T-helper 1 cell treated with Interleukin-12 subunit alpha and Interleukin-12 subunit beta and Interleukin-4 antibody, amounts not matched to agents 30 μg/mL and 1 μg/mL, for 36 hours (primary cell): ENCODE data around the gene SORL1-AS1.

ENCODE experiments used
- H3K27ac Mint-ChIP-seq: one replicate; pipeline ENCODE4 v1.8.0; 2021; ENCODE audit warnings: mild to moderate bottlenecking, mixed read lengths
- H3K27me3 Mint-ChIP-seq: one replicate; pipeline ENCODE4 v1.8.0; 2021; ENCODE audit warnings: low read depth, mixed read lengths
- H3K36me3 Mint-ChIP-seq: one replicate; pipeline ENCODE4 v1.8.0; 2021; ENCODE audit warnings: low read depth, mixed read lengths
- H3K4me1 Mint-ChIP-seq: one replicate; pipeline ENCODE4 v1.8.0; 2021; ENCODE audit warnings: low read depth, mixed read lengths
- H3K4me3 Mint-ChIP-seq: one replicate; pipeline ENCODE4 v1.8.0; 2021; ENCODE audit warnings: mild to moderate bottlenecking, moderate library complexity, mixed read lengths
- H3K9me3 Mint-ChIP-seq: one replicate; pipeline ENCODE4 v1.8.0; 2021; ENCODE audit warnings: mixed read lengths

SORL1-AS1 gene

GRCh38 chr11:121437018-121437685, 15.6 kb downstream of the SORL1-AS1 start:
- Mint-ChIP-seq H3K9me3 (no peaks in the 10 kb centered on the region), H3K4me1 (peaks cover 23% of the 10 kb centered on the region), H3K4me3 (no peak overlapping the region), H3K27ac (no peak overlapping the region), H3K36me3 (peaks cover 7% of the 10 kb centered on the region), H3K27me3 (peaks cover 2% of the 10 kb centered on the region)

DNA sequence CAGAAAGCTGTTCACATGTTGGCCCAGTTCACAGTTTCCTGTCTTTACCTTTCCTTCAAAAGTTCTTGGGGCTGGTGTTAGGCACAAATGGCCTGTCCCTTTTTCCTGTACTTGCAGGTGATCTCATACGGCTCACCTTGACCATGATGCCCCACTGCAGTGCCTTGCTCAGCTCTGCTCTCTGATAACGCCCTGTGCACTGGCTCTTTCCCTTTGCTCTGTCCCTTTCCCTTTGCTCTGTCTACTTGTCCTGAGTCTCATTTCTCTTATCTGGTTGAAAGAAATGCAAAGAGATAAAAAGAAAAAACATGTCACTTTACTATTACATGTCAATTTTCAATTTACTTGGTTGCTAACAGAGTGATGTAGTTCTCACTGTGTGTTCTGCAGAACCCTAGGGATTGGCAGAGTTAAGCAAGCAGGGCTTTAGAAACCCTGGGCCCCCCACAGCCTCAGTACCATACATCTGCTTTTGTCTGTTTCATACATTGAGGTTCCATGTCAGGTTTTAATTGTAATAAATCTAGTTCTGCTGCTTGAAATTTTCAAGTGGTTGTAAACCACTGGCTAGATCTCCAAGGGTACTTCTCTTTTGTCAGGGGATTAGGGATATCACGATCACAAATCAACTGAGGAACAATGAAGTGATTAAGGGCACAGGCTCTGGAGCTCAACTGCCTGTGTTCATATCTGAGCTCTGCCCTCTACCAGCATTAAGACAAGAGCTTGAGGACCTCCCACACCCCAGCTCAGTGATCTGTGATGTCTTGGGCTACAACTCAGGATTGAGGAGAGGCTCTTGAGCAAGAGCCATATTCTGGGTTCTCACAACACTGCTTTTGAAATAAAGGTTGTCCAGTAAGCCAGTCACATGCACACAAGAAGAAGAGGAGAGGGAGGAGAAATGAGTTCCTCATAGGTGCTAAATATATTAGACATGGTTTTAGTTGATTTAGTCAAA, 16.9 kb downstream of the SORL1-AS1 start:
- H3K36me3 Mint-ChIP-seq, result peaks cover 7% of the 10 kb centered on the region
- H3K27ac Mint-ChIP-seq, result no peak overlapping the region
- H3K27me3 Mint-ChIP-seq, result peaks cover 2% of the 10 kb centered on the region
- no peaks in the 10 kb centered on the region for H3K9me3 Mint-ChIP-seq
- H3K4me3 Mint-ChIP-seq, result no peak overlapping the region
- H3K4me1 Mint-ChIP-seq, result peaks cover 28% of the 10 kb centered on the region

- peaks cover 23% of the 10 kb centered on the region for H3K4me1 Mint-ChIP-seq
- no peak overlapping the region for H3K27ac Mint-ChIP-seq
- H3K4me3 Mint-ChIP-seq, result no peak overlapping the region
- H3K27me3 Mint-ChIP-seq, result peaks cover 2% of the 10 kb centered on the region
- H3K9me3 Mint-ChIP-seq, result no peaks in the 10 kb centered on the region
- H3K36me3 Mint-ChIP-seq, result peaks cover 9% of the 10 kb centered on the region
These were observed 17.6 kb downstream of the SORL1-AS1 start for GRCh38 chr11:121435132-121435531.

DNA sequence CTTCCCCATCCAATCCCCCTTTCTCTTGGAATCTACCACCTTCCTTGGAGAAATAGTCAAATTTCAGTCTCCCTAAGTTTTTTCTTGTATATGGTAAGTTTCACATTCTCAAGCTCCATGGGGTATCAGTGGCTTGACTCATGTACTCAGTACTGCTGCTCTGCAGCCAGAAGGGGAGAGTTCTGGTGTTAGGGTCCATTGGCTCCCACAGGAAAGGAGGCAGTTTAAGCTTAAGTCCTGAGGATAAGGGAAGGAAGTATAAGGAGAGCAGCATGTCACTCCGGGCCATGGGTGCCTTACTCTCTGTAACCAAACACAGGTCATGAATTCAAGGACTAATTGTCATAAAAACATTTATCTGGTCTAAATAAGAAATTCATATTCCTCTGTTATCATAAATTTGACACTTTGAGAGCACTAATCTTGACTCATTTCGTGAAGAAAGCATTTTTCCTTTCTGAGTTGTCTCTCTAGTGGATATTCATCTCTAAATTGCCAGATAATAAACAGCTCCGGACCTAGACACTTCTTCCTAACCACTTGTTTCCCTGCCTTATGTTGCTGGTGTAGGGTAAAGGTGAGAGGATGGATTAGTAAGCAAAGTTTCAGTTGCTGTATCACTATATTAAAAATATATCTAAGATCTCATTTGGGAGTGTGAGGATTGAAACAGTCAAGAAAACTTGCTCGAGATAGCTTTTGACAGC, 20.8 kb downstream of the SORL1-AS1 start:
- peaks cover 15% of the 10 kb centered on the region for H3K4me1 Mint-ChIP-seq
- peaks cover 6% of the 10 kb centered on the region for H3K36me3 Mint-ChIP-seq
- peak overlapping the region; percentile 2 for H3K27ac Mint-ChIP-seq
- H3K4me3 Mint-ChIP-seq, result no peak overlapping the region
- peaks cover 2% of the 10 kb centered on the region for H3K27me3 Mint-ChIP-seq
- H3K9me3 Mint-ChIP-seq, result no peaks in the 10 kb centered on the region

- Mint-ChIP-seq H3K4me3 (no peak overlapping the region), H3K27me3 (no peaks in the 10 kb centered on the region), H3K27ac (no peak overlapping the region), H3K36me3 (peaks cover 11% of the 10 kb centered on the region), H3K9me3 (peaks cover 5% of the 10 kb centered on the region), H3K4me1 (peaks cover 12% of the 10 kb centered on the region)
These were observed 23.2 kb downstream of the SORL1-AS1 start for GRCh38 chr11:121429556-121429955.

GRCh38 chr11:121427400-121427744, 25.4 kb downstream of the SORL1-AS1 start:
- no peak overlapping the region for H3K4me3 Mint-ChIP-seq
- H3K27ac Mint-ChIP-seq, result no peak overlapping the region
- H3K4me1 Mint-ChIP-seq, result peaks cover 25% of the 10 kb centered on the region
- peaks cover 18% of the 10 kb centered on the region for H3K36me3 Mint-ChIP-seq
- H3K27me3 Mint-ChIP-seq, result no peaks in the 10 kb centered on the region
- peaks cover 5% of the 10 kb centered on the region for H3K9me3 Mint-ChIP-seq

- Mint-ChIP-seq H3K4me3 (peak overlapping the region; percentile 43), H3K27ac (no peak overlapping the region), H3K4me1 (peaks cover 26% of the 10 kb centered on the region), H3K9me3 (peaks cover 5% of the 10 kb centered on the region), H3K36me3 (peaks cover 18% of the 10 kb centered on the region), H3K27me3 (no peaks in the 10 kb centered on the region)
These were observed 26.0 kb downstream of the SORL1-AS1 start for GRCh38 chr11:121426476-121427399.

DNA sequence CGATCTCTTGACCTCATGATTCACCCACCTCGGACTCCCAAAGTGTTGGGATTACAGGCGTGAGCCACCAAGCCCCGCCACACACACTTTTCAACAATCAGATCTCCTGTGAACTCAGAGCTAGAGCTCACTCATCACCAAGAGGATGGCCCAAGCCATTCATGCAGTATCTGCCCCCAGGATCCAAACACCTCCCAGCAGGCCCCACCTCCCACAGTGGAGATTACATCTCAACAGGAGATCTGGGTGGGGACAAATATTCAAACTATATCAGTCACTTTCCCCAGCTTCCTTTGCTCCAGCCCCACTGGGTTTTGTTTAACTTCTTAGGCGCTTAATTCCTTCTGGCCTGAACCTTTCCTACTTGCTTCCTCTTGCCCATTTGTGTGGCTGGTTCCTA, 26.9 kb downstream of the SORL1-AS1 start:
- H3K27me3 Mint-ChIP-seq, result no peaks in the 10 kb centered on the region
- H3K4me3 Mint-ChIP-seq, result no peak overlapping the region
- no peak overlapping the region for H3K27ac Mint-ChIP-seq
- peaks cover 31% of the 10 kb centered on the region for H3K4me1 Mint-ChIP-seq
- peaks cover 5% of the 10 kb centered on the region for H3K9me3 Mint-ChIP-seq
- H3K36me3 Mint-ChIP-seq, result peaks cover 17% of the 10 kb centered on the region

DNA sequence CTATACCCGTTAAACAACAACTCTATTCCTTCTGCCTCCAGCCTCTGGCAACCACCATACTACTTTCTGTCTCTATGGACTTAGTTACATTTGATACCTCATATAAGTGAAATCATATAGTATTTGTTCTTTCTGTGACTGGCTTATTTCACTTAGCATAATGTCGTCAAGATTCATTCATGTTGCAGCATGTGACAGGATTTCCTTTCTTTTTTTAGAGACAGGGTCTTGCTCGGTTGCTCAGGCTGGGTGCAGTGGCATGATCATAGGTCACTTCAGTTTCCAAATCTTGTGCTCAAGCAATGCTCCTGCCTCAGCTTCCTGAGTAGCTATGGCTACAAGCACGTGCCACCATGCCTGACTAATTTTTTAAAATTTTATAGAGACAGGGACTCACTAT, 30.1 kb downstream of the SORL1-AS1 start:
- peaks cover 53% of the 10 kb centered on the region for H3K4me1 Mint-ChIP-seq
- peaks cover 5% of the 10 kb centered on the region for H3K9me3 Mint-ChIP-seq
- no peaks in the 10 kb centered on the region for H3K27me3 Mint-ChIP-seq
- peaks cover 15% of the 10 kb centered on the region for H3K36me3 Mint-ChIP-seq
- H3K4me3 Mint-ChIP-seq, result peak overlapping the region; percentile 16
- peak overlapping the region; percentile 10 for H3K27ac Mint-ChIP-seq

- Mint-ChIP-seq H3K36me3 (peaks cover 18% of the 10 kb centered on the region), H3K27me3 (no peaks in the 10 kb centered on the region), H3K9me3 (peaks cover 5% of the 10 kb centered on the region), H3K4me3 (no peak overlapping the region), H3K4me1 (peaks cover 60% of the 10 kb centered on the region), H3K27ac (no peak overlapping the region)
These were observed 31.4 kb downstream of the SORL1-AS1 start for GRCh38 chr11:121421149-121421901.

- H3K36me3 Mint-ChIP-seq, result peaks cover 16% of the 10 kb centered on the region
- H3K9me3 Mint-ChIP-seq, result peaks cover 5% of the 10 kb centered on the region
- peak overlapping the region; percentile 15 for H3K4me3 Mint-ChIP-seq
- no peaks in the 10 kb centered on the region for H3K27me3 Mint-ChIP-seq
- H3K4me1 Mint-ChIP-seq, result peaks cover 64% of the 10 kb centered on the region
- H3K27ac Mint-ChIP-seq, result peak overlapping the region; percentile 62
These were observed 32.4 kb downstream of the SORL1-AS1 start for GRCh38 chr11:121420398-121420797.

DNA sequence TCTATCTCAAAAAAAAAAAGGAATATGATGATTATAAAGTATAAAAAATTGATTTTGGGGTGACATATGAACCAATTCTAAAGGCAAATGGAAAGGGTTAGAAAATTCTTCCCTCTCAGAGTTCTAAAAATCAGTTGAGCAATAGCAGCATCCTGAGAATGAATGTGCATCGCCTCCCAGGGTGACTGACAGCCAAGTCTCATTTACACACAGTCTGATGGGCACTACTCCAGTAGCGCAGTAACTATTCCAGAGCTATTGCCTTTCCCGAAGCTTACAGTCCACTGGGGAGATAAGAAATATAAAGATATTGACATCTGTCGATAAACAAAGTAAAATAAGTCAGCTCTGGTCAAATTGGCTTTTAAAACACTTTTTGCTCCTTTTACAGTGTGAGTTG, 32.9 kb downstream of the SORL1-AS1 start:
- Mint-ChIP-seq H3K27ac (peak overlapping the region; percentile 39), H3K36me3 (peaks cover 11% of the 10 kb centered on the region), H3K4me1 (peaks cover 68% of the 10 kb centered on the region), H3K27me3 (no peaks in the 10 kb centered on the region), H3K4me3 (peak overlapping the region; percentile 15), H3K9me3 (no peaks in the 10 kb centered on the region)

DNA sequence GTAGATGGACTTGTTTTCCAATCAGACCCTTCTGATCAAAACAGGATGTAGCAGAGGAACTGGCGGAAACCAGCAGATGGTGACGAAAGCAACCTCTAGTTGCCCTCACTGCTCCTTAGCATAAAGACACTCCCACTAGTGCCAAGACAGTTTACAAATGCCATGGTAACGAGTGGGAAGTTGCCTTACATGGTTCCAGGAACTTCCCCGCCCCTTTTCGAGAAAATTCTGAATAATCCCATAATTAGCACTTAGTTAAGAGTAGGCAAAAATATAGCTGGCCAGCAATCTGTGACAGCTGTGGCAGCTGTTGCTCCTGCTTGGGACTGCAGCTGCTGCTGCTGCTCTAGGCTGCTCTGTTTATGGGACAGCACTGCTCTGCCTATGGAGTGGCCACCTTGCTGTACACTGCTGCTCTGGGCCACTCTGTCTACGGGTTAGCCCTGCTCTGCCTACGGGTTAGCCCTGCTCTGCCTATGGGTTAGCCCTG, 34.1 kb downstream of the SORL1-AS1 start:
- H3K4me1 Mint-ChIP-seq, result peaks cover 64% of the 10 kb centered on the region
- no peaks in the 10 kb centered on the region for H3K9me3 Mint-ChIP-seq
- peak overlapping the region; percentile 72 for H3K27ac Mint-ChIP-seq

More for the DNA sequence above, 34.1 kb downstream of the SORL1-AS1 start:
- H3K4me3 Mint-ChIP-seq, result no peak overlapping the region
- peaks cover 5% of the 10 kb centered on the region for H3K36me3 Mint-ChIP-seq
- no peaks in the 10 kb centered on the region for H3K27me3 Mint-ChIP-seq
